HepG2 (cell line): Measurements from ENCODE around the gene MXD3. TPM values are rescaled to one million over a fixed set of nuclear protein-coding genes. Genes with fewer than 3 reads are reported as not detected.

ENCODE experiments used
- ATAC-seq: fragments of 200-7000 bp; cut with Tn5 transposase; 3 replicates; pipeline ENCODE4 v1.9.1; 2020; ENCODE audit warnings: mild to moderate bottlenecking, moderate library complexity
- BruUV-seq: library from RNA; stranded (reverse); fragments of 400-500 nt; replicated peaks from 2 replicates; lab custom pipeline; 2021; lab: Mats Ljungman, UMichigan
- CTCF ChIA-PET: fragments of 300-600 bp; formaldehyde crosslinking; extraction: SDS; loops from one replicate; lab custom pipeline; 2021; ENCODE audit warnings: low total read pairs, inconsistent platforms, low intra/inter-chr PET ratio; lab: Yijun Ruan, JAX
- POLR2A ChIA-PET: fragments of 350-600 bp; sonication (Branson Sonifier 250); formaldehyde crosslinking; loops from one replicate; lab custom pipeline; 2020; ENCODE audit warnings: antibody characterized with exemption, inconsistent platforms; lab: Yijun Ruan, JAX
- DNase-seq: peaks from one replicate; pipeline ENCODE4 v3.0.0-alpha.2; 2015; ENCODE audit warnings: low spot score
- FAIRE-seq: peaks from 3 replicates; lab custom pipeline; 2011; peaks lifted over from hg19 to GRCh38; lab: Jason Lieb, UNC
- H2AFZ ChIP-seq: one replicate; pipeline ENCODE4 v1.6.1; 2011; ENCODE audit warnings: low read length, inconsistent platforms
- H3K27ac ChIP-seq: fragments of 300-600 bp; 3 replicates; pipeline ENCODE4 v1.8.0; 2011; ENCODE audit warnings: mixed run types, mild to moderate bottlenecking, mixed read lengths, low read length, inconsistent platforms; ENCODE audit not compliant: insufficient read depth; ENCODE audit errors: extremely low read length
- H3K27me3 ChIP-seq, 2 experiments: fragments of 200-600 bp in 1 of 2; 2 replicates in 1 of 2; 3 replicates in 1 of 2; pipeline versions ENCODE4 v1.6.0 to v1.8.0; 2011; ENCODE audit warnings: low read length in 2 of 2, mild to moderate bottlenecking in 2 of 2, moderate library complexity in 2 of 2, inconsistent platforms in 1 of 2; ENCODE audit not compliant: insufficient read depth in 2 of 2, control insufficient read depth in 1 of 2
- H3K36me3 ChIP-seq, 2 experiments: fragments of 200-600 bp in 1 of 2; replicated peaks in 1 of 2; 2 replicates in 1 of 2; 3 replicates in 1 of 2; pipeline versions ENCODE4 v1.5.1 to v1.8.0; 2011; ENCODE audit warnings: low read length in 2 of 2, inconsistent platforms in 1 of 2; ENCODE audit not compliant: insufficient read depth in 2 of 2, control insufficient read depth in 1 of 2
- H3K4me1 ChIP-seq: 2 replicates; pipeline ENCODE4 v1.5.1; 2012; ENCODE audit warnings: low read length, inconsistent platforms; ENCODE audit not compliant: insufficient read depth
- H3K4me2 ChIP-seq: 2 replicates; pipeline ENCODE4 v1.6.0; 2011; ENCODE audit warnings: low read depth, low read length, inconsistent platforms
- H3K4me3 ChIP-seq, 3 experiments: fragments of 200-600 bp in 1 of 3; sonication (generic), shearing (Covaris generic) in 1 of 3; replicated peaks in 1 of 3; 2 replicates each; pipeline ENCODE4 v1.5.1; 2011 to 2016; ENCODE audit warnings: low read length in 3 of 3, inconsistent platforms in 2 of 3, low read depth in 2 of 3, mild to moderate bottlenecking in 2 of 3, control low read depth in 1 of 3, mixed read lengths in 1 of 3; ENCODE audit not compliant: insufficient read depth in 1 of 3
- H3K79me2 ChIP-seq: one replicate; pipeline ENCODE4 v1.6.1; 2011; ENCODE audit warnings: low read length, inconsistent platforms; ENCODE audit not compliant: insufficient read depth
- H3K9ac ChIP-seq: 2 replicates; pipeline ENCODE4 v1.6.0; 2011; ENCODE audit warnings: mild to moderate bottlenecking, low read depth, low read length, inconsistent platforms; ENCODE audit not compliant: insufficient read depth
- H3K9me3 ChIP-seq: 2 replicates; pipeline ENCODE4 v1.5.1; 2012; ENCODE audit warnings: mild to moderate bottlenecking, low read length
- H4K20me1 ChIP-seq: 2 replicates; pipeline ENCODE4 v1.6.0; 2011; ENCODE audit warnings: inconsistent platforms, mild to moderate bottlenecking, low read length, moderate library complexity; ENCODE audit not compliant: insufficient read depth
- AGO2 ChIP-seq: fragments of 200-400 bp; formaldehyde crosslinking; optimal IDR thresholded peaks from 2 replicates; pipeline ENCODE3; 2017; ENCODE audit warnings: mild to moderate bottlenecking, low read depth, low read length, moderate library complexity
- ARID4A ChIP-seq: sonication (generic); formaldehyde crosslinking; IDR thresholded peaks from 2 replicates; pipeline ENCODE4 v1.5.0; 2020; ENCODE audit warnings: mild to moderate bottlenecking, missing genetic modification reagents, borderline replicate concordance
- CBFB ChIP-seq: sonication (generic); formaldehyde crosslinking; IDR thresholded peaks from 2 replicates; pipeline ENCODE4 v1.4.0; 2020; ENCODE audit warnings: missing genetic modification reagents
- MIER2 ChIP-seq: IDR thresholded peaks from 2 replicates; pipeline ENCODE4 v1.6.1; 2016; ENCODE audit warnings: missing biosample characterization, missing genetic modification reagents
- NFYB ChIP-seq: sonication (generic); formaldehyde crosslinking; IDR thresholded peaks from 2 replicates; pipeline ENCODE4 v1.4.0; 2020; ENCODE audit warnings: missing genetic modification reagents
- RXRA ChIP-seq: sonication (generic); formaldehyde crosslinking; IDR thresholded peaks from 2 replicates; pipeline ENCODE4 v1.5.1; 2020; ENCODE audit warnings: missing genetic modification reagents
- ZNF350 ChIP-seq: sonication (generic); formaldehyde crosslinking; IDR thresholded peaks from 2 replicates; pipeline ENCODE4 v1.4.0; 2020; ENCODE audit warnings: mild to moderate bottlenecking, low read depth, missing genetic modification reagents, borderline replicate concordance
- WGBS: methylation state at CpG from one replicate; pipeline ENCODE4 v1.1.6; 2017; ENCODE audit warnings: low lambda C conversion rate; 5-methylcytosine and 5-hydroxymethylcytosine counted together
- in situ Hi-C: cut with HindIII; loops from 2 replicates; pipeline ENCODE4 v1.10.0; 2017; ENCODE audit warnings: low pct_unique_long_range_greater_than_20kb; ENCODE audit not compliant: extremely low pct_ligation_motif_present
- intact Hi-C: fragments of 100-400 bp; cut with micrococcal nuclease; formaldehyde crosslinking; loops from one replicate; pipeline ENCODE4 v1.10.0; 2022; ENCODE audit not compliant: unreplicated experiment
- polyA plus RNA-seq, 8 experiments: library from polyadenylated mRNA; depleted of rRNA in 3 of 8; stranded (reverse) in 7 of 8; unstranded in 1 of 8; fragments of >200 nt; fragmentation: Illumina TruSeq in 4 of 8; extraction: Trizol in 4 of 8; gene quantifications; 2 replicates each; pipeline versions ENCODE4 v1.2.1 to v1.2.3, GENCODE V29; 2011 to 2016; ENCODE audit warnings: low read depth in 4 of 8, missing spikeins in 1 of 8, mixed read lengths in 1 of 8; ENCODE audit not compliant: insufficient read depth in 1 of 8
- total RNA-seq, 5 experiments: library from RNA; depleted of rRNA; stranded (reverse); fragments of >200 nt; fragmentation: Illumina TruSeq; extraction: Trizol; gene quantifications; 2 replicates each; pipeline ENCODE4 v1.2.3, GENCODE V29; 2016; ENCODE audit warnings: low read depth in 1 of 5
- TF ChIP-seq, protein P1 (sequence below), 2 experiments: sonication (generic) in 1 of 2; formaldehyde crosslinking in 1 of 2; IDR thresholded peaks; 2 replicates each; pipeline versions ENCODE4 v1.5.1 to v1.6.1; 2011 to 2020; ENCODE audit warnings: borderline replicate concordance in 1 of 2, low read depth in 1 of 2, low read length in 1 of 2, mild to moderate bottlenecking in 1 of 2, missing genetic modification reagents in 1 of 2, moderate library complexity in 1 of 2

MXD3 gene
- total and polyA plus RNA-seq, 2 of the 13 experiments (the other 11 are each of a cell fraction or from before 2014, with no cell fraction given): 10.5 to 12.8 TPM

- peak overlapping the region in 2 of 3 experiments; percentile 75 to 79; a peak in 2 of 6 replicates for H3K4me3 ChIP-seq
- FAIRE-seq (no peak), DNase-seq (no peak), ATAC-seq (no peak)
- H3K79me2 ChIP-seq: peaks cover 8% of the 10 kb centered on the region
- in situ Hi-C loops (loop anchor here (5.0 kb wide), 2 partner anchors 52 to 137 kb away; partner anchors contain the start of gene PRR7), intact Hi-C loops (loop anchor here (5.0 kb wide), 1 partner anchor 187 kb away; the partner anchor contains the start of gene PDLIM7)
- H3K4me1 ChIP-seq: peaks cover 57% of the 10 kb centered on the region
- WGBS: 96% methylated on average over 10 of the region's 13 CpGs
- H3K9ac ChIP-seq: peak overlapping the region; percentile 84; the same call in 1 of the 2 replicates
- H3K9me3 ChIP-seq: no peaks in the 10 kb centered on the region
- no peaks in the 10 kb centered on the region for H3K27me3 ChIP-seq
- H2AFZ ChIP-seq: no peak overlapping the region
- no peak for TF ChIP-seq CBFB (CRISPR knock-in tag)
- TF ChIP-seq ZNF350: no peak
- no peak for TF ChIP-seq RXRA (CRISPR knock-in tag)
- TF ChIP-seq AGO2: peak; percentile 37
- TF ChIP-seq, protein P1, sequence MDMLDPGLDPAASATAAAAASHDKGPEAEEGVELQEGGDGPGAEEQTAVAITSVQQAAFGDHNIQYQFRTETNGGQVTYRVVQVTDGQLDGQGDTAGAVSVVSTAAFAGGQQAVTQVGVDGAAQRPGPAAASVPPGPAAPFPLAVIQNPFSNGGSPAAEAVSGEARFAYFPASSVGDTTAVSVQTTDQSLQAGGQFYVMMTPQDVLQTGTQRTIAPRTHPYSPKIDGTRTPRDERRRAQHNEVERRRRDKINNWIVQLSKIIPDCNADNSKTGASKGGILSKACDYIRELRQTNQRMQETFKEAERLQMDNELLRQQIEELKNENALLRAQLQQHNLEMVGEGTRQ (IDR thresholded peaks at IDR 0.05; ENCODE audit: low read depth, low read length): no peak
- TF ChIP-seq, protein P1 (CRISPR knock-in tag; IDR thresholded peaks at IDR 0.05; ENCODE audit: borderline replicate concordance): no peak
- TF ChIP-seq ARID4A (CRISPR knock-in tag): 0 out of 2 replicates have a peak, but pooled peaks have one; percentile 12
- TF ChIP-seq NFYB (CRISPR knock-in tag): no peak
- TF ChIP-seq MIER2 (CRISPR knock-in tag): no peak
- no peak overlapping the region for H3K27ac ChIP-seq
- CTCF ChIA-PET: interaction anchor here (1.2 to 1.6 kb wide), 3 partner anchors 8 to 145 kb away, joined by 3 to 9 read pairs (median 6); no protein-coding TSS in a partner anchor
- POLR2A ChIA-PET: interaction anchor here (0.6 to 4.0 kb wide), 9 partner anchors 44 to 223 kb away, joined by 3 to 30 read pairs (median 4); partner anchors contain the start of genes FGFR4 and PDLIM7
- peaks cover 12% of the 10 kb centered on the region for H4K20me1 ChIP-seq
- BruUV-seq: no TSS peak
- H3K36me3 ChIP-seq: peaks cover 7 to 27% of the 10 kb centered on the region in 2 experiments
- H3K4me2 ChIP-seq: peak overlapping the region; percentile 89
These were observed 1.4 kb downstream of the MXD3 start for GRCh38 chr5:177310332-177310731.
